HL-60 (cell line): Measurements from ENCODE around the gene GJB5.
"Not testable (repeated sequence)": the region's sequence is repeated elsewhere in the genome, so short reads cannot be mapped to it uniquely, and the experiment has no call there.

Experiments used
- DNase-seq, 2 experiments: peaks; one replicate each; pipeline ENCODE4 v3.0.0-alpha.2; 2010 to 2020; ENCODE audit warnings: low read depth in 1 of 2, low spot score in 1 of 2
- H3K27ac ChIP-seq: fragments of 250-450 bp; sonication (Bioruptor Pico); replicated peaks from 2 replicates; pipeline ENCODE4 v1.5.1; 2020; ENCODE audit warnings: mild to moderate bottlenecking, moderate library complexity
- H3K27me3 ChIP-seq: fragments of 250-450 bp; sonication (Bioruptor Pico); 2 replicates; pipeline ENCODE4 v1.5.1; 2021; ENCODE audit warnings: mild to moderate bottlenecking, moderate library complexity; ENCODE audit not compliant: insufficient read depth, poor library complexity, severe bottlenecking
- H3K4me3 ChIP-seq: replicated peaks from 2 replicates; pipeline ENCODE4 v1.5.1; 2011; ENCODE audit warnings: mild to moderate bottlenecking, control low read depth, low read length; ENCODE audit not compliant: insufficient read depth
- GABPA ChIP-seq: IDR thresholded peaks from 2 replicates; pipeline ENCODE4 v1.6.1; 2012; ENCODE audit warnings: low read depth
- POLR2AphosphoS5 ChIP-seq: IDR thresholded peaks from 2 replicates; pipeline ENCODE4 v1.6.1; 2012; ENCODE audit warnings: low read depth
- SPI1 ChIP-seq: IDR thresholded peaks from 2 replicates; pipeline ENCODE4 v1.6.1; 2012; ENCODE audit warnings: low read depth, mild to moderate bottlenecking, borderline replicate concordance
- TF ChIP-seq, protein P1 (sequence below): IDR thresholded peaks from one replicate; pipeline ENCODE4 v1.5.1; 2011; ENCODE audit warnings: low read length, control low read depth, inconsistent platforms; ENCODE audit not compliant: insufficient read depth
- TF ChIP-seq, protein P2 (sequence below): IDR thresholded peaks from 2 replicates; pipeline ENCODE4 v1.6.1; 2012; ENCODE audit warnings: low read depth; ENCODE audit not compliant: insufficient replicate concordance

GJB5 gene

GRCh38 chr1:34768856-34769255 is 14.0 kb downstream of the GJB5 start:
- Histone ChIP-seq H3K27me3 (no peaks in the 10 kb centered on the region), H3K4me3 (no peak overlapping the region), H3K27ac (no peak overlapping the region)
- TF ChIP-seq POLR2AphosphoS5 (no peak), SPI1 (no peak), GABPA (no peak)
- TF ChIP-seq, protein P1, sequence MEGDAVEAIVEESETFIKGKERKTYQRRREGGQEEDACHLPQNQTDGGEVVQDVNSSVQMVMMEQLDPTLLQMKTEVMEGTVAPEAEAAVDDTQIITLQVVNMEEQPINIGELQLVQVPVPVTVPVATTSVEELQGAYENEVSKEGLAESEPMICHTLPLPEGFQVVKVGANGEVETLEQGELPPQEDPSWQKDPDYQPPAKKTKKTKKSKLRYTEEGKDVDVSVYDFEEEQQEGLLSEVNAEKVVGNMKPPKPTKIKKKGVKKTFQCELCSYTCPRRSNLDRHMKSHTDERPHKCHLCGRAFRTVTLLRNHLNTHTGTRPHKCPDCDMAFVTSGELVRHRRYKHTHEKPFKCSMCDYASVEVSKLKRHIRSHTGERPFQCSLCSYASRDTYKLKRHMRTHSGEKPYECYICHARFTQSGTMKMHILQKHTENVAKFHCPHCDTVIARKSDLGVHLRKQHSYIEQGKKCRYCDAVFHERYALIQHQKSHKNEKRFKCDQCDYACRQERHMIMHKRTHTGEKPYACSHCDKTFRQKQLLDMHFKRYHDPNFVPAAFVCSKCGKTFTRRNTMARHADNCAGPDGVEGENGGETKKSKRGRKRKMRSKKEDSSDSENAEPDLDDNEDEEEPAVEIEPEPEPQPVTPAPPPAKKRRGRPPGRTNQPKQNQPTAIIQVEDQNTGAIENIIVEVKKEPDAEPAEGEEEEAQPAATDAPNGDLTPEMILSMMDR: no peak
- TF ChIP-seq, protein P2, sequence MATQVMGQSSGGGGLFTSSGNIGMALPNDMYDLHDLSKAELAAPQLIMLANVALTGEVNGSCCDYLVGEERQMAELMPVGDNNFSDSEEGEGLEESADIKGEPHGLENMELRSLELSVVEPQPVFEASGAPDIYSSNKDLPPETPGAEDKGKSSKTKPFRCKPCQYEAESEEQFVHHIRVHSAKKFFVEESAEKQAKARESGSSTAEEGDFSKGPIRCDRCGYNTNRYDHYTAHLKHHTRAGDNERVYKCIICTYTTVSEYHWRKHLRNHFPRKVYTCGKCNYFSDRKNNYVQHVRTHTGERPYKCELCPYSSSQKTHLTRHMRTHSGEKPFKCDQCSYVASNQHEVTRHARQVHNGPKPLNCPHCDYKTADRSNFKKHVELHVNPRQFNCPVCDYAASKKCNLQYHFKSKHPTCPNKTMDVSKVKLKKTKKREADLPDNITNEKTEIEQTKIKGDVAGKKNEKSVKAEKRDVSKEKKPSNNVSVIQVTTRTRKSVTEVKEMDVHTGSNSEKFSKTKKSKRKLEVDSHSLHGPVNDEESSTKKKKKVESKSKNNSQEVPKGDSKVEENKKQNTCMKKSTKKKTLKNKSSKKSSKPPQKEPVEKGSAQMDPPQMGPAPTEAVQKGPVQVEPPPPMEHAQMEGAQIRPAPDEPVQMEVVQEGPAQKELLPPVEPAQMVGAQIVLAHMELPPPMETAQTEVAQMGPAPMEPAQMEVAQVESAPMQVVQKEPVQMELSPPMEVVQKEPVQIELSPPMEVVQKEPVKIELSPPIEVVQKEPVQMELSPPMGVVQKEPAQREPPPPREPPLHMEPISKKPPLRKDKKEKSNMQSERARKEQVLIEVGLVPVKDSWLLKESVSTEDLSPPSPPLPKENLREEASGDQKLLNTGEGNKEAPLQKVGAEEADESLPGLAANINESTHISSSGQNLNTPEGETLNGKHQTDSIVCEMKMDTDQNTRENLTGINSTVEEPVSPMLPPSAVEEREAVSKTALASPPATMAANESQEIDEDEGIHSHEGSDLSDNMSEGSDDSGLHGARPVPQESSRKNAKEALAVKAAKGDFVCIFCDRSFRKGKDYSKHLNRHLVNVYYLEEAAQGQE: no peak
- no peak for DNase-seq

DNA sequence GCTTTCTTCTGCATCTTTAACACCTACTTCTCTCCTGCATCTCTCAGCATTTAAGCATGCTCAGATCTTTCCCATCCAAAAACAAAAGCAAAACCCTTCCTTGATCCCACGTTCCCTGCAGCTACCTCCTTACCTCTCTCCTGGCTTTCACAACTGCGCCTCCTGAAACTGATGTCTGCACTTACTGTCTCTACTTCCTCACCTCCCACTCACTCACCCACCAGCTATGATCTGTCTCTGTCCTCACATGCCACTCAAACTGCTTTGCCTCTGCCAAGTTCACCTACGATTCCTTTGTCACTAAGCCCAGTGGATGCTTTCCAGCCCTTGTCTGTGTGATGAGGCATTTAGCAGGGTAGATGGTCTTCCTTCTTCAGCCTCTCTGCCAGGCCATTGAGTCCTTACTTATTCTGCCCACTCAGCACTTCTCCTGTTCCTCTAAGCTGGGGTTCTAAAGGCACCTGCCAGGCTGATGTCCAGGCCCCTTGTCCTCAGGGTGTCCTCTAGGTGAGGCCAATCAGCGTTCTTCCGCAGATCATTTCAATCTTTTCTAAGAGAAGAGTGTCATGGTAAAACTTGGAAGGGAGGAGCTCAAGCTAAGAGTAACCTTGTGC is 16.2 kb downstream of the GJB5 start:
- H3K4me3 ChIP-seq: no peak overlapping the region
- no peaks in the 10 kb centered on the region for H3K27me3 ChIP-seq
- no peak overlapping the region for H3K27ac ChIP-seq
- TF ChIP-seq GABPA (no peak), POLR2AphosphoS5 (no peak), SPI1 (no peak)
- TF ChIP-seq, protein P2: no peak
- TF ChIP-seq, protein P1: no peak
- DNase-seq: no peak

DNA sequence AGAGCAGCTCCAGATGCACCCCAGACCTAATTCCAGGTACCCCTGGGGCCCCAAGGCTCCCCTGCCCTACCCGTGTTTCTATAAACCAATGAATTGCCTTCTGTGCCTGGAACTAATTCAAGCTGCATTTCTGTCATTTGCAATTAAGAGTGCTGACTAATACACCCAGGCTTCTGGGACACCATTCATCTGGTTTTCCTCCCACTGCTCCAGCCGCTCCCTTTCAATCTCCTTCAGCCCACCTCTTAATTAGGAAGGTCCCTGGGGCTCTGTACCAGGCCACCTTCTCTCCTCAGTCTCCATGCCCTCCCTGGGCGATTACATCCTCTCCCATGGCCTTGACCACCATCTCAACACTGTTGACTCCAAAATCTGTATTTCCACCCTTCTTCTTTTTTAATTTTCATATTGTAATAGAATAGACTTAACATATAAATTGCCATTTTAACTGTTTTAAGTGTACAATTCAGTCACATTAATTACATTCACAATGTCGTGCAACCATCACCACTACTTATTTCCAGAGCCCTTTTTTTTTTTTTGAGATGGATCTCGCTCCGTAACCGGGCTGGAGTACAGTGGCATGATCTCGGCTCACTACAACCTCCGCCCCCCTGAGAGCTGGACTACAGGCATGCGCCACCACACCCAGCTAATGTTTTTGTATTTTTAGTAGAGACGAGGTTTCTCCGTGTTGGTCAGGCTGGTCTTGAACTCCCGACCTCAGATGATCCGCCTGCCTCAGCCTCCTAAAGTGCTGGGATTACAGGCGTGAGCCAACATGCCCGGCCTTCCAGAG is 16.9 kb downstream of the GJB5 start:
- H3K4me3 ChIP-seq: no peak overlapping the region
- no peak for DNase-seq
- no peaks in the 10 kb centered on the region for H3K27me3 ChIP-seq
- TF ChIP-seq POLR2AphosphoS5: no peak
- TF ChIP-seq, protein P2: no peak
- no peak for TF ChIP-seq SPI1
- TF ChIP-seq, protein P1: no peak
- no peak for TF ChIP-seq GABPA
- no peak overlapping the region for H3K27ac ChIP-seq

DNA sequence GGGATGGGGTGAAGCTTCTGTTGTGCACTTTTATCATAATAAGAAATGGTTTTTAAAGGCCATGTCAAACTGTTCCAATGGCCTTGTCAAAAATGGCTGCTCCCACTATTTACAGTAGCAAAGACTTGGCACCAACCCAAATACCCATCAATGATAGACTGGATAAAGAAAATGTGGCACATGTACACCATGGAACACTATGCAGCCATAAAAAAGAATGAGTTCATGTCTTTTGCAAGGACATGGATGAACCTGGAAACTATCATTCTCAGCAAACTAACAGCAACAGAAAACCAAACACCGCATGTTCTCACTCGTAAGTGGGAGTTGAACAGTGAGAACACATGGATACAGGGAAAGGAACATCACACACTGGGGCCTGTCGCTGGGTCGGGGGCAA is 18.3 kb downstream of the GJB5 start:
- not testable (repeated sequence) for DNase-seq, H3K4me3 ChIP-seq, H3K27ac ChIP-seq, H3K27me3 ChIP-seq
